MV-4-11 (cell line): ENCODE measurements around the gene FAM53C.
"Not testable (repeated sequence)": the region's sequence is repeated elsewhere in the genome, so short reads cannot be mapped to it uniquely, and the experiment has no call there.

Experiments used
- DNase-seq: peaks from one replicate; lab custom pipeline; 2025; lab: John Stamatoyannopoulos, UW

The FAM53C gene

DNA sequence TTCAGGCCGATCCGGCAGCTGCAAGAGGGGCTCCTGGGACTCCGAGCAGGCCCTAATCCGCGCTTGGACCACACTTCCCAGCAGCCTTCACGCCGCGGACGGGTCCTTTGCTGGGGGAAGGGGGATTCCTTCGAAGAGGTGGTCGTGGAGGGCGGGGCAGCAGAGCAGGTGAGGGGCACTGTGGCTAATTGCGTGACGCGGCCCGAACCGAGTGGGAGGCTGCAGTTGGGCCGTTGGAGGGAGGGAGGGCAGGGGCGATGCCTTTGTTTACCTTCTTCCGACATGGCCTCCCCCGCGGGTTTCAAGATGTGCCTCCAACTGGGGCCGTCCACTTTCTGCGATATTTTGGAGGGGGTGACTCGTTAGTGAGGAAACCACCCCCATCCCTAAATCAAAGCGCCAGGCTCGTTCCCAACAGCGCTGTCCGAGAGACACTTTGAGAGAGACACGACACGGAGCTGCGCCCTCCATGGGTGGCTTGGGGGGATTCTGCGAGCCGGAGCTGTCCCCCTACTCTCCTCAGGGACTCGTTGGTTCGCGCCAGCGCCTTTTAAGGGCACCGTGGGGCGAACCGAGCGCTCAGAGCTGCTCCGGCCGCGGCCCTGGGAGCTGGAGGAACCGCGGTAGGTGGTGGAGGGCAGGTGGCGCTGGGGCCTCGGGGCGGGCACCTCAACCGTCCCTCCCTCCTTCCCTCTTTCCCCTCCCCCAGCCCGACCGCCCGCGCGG lies at the start of gene FAM53C:
FAM53C (plus strand) TSS at position 582 of the 726 bp plus-strand sequence. CDS start 3,070 bp downstream, outside the sequence.
- DNase-seq: peak; percentile 84

DNA sequence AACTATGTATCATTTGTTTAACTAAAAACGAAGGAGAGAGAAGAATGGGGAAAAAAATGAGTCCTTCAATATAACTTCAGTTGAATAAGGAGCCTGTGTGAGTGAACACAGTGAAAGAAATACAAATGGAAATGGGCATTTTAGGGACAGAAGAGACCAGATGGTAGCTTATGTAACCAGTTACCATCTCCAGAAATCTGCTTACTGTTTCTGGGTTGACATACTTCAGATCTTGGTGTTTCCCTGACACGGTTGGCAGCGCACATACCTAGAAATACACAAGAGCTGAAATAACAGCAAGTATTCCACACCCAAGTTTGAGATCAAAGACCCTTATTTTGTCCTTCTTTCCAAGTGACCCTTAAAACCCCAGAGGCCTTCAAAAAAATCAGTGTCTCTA lies 48.8 kb upstream of the FAM53C start:
- DNase-seq: no peak

DNA sequence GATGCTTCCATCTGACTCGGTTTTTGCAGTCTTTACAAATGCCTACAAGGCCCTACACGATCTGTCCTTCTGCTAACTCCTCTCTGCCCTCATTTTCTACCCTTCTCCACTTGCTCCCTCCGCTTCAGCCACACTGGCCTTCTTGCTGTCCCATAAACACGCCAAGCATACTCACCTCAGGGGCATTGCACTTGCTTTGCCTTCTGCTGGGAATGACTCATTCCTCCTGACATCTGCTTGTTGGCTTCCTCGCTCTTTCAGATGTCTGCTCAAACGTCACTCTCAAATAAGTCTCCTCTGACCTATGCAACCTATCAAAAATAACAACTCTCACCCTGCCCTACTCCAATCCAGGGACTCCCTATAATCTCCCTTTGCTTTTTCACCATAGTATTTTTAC lies 34.7 kb upstream of the FAM53C start:
- no peak for DNase-seq

DNA sequence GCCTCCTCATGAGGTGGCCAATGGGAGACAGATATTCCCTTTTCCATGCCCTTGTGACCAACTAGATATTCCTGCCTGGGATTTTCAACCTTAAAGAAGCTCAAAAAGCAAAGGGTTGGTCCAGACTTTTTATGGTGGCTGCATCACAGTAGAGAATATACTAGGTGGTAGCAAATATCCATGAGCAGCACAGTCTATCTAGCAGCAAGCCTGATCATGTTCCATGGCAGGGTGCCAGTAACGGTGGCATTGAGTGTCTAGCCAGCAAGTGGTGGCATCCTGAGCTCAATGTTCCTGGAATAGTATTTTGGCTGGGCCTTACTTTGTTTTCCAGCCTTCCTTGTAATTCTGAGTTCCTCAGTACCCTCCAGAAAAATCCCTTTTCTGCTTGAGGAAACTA lies 32.3 kb upstream of the FAM53C start:
- DNase-seq: no peak

DNA sequence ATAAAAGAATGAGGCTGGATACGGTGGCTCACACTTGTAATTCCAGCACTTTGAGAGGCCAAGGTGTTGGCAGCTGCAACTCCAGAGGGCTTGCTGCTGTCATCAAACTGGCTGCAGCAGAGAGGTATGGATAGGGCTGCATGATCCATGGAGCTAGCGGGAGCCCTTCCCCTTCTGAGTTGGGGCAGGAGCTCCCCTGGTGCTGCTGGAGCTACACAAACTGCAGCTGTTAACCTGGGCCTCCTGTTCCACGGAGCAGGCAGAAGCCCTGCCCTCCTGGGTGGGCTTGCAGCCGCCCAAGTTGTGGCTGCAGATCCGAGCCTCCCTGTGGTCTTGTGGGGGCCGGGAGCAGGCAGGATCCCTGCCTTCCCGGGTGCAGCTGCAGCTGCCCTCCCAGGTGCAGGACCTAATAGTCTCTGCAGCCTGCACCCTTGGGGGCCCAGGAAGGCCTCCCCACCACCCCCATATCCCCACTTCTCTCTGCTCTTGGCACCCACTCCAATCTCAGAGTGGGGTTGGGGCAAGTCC lies 22.3 kb upstream of the FAM53C start:
- no peak for DNase-seq

DNA sequence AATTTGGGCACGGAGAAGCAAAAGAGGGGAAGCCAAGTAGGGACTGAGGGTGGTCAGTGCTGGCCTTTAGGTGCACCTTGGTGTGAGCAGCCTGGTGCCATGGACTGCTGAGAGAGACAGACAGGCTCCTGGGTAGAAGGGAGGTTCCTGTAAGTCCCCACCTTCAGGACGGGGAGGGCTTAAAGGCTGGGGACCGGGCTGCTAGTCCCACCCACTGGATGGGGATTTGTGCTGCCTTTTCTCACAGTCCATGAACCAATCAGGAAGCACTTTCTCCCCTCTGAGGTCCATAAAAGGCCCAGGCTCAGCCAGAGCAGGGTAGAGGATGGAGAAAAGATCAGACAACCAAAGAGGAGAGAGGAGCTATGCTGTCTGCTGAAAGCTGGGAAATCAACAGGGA lies 21.7 kb upstream of the FAM53C start:
- no peak for DNase-seq

DNA sequence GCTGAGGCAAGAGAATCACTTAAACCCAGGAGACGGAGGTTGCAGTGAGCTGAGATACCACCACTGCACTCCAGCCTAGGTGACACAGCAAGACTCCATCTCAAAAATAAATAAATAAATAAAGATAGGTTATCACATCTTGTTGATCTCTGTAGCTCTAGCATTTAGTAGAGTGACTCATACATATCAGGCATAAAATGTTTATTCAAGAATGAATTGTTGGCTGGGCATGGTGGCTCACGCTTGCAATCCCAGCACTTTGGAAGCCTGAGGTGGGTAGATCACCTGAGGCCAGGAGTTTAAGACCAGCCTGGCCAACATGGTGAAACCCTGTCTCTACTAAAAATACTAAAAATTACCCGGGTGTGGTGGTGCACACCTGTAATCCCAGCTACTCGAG lies 19.9 kb upstream of the FAM53C start:
- DNase-seq: not testable (repeated sequence)

DNA sequence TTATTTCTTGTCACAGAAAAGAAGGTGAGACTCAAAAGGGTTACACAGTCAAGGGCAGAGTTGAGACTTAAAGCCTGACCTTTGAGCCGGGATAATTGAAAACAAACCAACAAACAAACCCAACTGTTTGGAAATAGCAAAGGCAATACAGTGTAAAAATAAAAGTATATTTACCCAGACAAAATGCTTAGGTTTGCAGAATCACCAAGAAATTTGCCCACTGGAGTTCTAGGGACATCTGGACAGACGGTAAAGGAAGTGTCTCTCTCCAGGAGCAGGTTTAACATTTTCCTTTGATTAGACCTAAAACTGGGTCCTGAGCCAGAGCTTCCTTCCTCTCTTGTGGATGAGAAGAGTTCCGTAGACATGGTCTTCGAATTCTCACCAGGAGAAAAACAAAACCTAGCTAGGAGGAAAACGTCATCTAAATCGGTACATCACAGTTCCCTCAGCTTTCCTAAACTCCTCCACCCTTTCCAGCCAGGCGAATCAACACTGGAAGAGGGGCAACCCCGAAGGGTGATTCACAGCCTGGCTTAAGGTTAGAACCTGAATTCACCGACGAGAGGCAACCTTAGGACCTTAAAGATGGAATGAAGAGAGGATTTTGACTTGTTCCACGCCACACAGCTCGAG lies 7.1 kb upstream of the FAM53C start:
- DNase-seq: no peak

DNA sequence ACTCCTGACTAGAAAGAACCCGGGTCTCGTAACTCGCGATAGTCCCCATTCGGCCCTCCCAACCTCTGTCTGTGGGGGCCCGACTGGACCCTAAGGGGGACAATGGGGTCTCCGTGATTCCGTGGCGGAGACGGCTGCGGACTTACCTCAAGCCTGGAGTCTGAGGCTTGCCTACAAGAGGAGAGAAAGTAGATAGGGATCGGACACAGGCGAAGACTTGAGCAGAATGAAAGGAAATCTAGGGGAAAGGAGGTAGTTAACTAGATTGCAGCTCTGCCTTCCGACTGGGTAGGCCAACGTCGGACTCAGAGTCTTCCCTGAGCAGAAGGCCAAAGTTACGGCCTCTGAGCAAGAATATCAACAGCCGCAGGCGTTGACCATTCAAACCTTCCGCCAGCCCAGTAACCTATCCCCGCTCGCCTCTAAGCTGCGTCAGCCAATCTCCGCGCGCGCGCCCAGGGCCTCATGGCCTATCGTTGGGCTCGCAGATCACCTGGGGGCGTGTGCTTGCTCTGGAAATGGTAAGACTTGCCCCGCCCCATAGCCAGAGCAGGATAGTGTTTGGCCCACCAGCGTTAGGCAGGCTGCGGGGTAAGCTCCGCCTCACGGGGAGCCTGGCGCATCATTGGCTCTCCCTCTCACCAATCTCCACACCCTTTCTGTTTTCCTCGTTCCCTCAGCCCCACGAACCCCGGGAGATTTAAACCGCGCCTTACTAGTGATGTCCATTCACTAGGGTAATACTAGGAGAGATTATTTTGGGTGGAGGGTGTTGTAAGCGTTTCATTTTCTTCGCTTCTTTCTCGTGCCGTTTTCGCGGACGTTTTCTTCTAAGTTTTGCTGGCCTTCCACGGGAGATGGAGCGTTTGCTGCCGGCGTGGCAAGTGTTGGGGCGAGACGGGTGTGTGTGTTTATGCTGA lies 6.4 kb upstream of the FAM53C start, which contains the start of gene CDC25C:
CDC25C (minus strand) TSS at position 356 of the 920 bp plus-strand sequence. CDS start 624 bp downstream, outside the sequence.
- peak; percentile 99 for DNase-seq

DNA sequence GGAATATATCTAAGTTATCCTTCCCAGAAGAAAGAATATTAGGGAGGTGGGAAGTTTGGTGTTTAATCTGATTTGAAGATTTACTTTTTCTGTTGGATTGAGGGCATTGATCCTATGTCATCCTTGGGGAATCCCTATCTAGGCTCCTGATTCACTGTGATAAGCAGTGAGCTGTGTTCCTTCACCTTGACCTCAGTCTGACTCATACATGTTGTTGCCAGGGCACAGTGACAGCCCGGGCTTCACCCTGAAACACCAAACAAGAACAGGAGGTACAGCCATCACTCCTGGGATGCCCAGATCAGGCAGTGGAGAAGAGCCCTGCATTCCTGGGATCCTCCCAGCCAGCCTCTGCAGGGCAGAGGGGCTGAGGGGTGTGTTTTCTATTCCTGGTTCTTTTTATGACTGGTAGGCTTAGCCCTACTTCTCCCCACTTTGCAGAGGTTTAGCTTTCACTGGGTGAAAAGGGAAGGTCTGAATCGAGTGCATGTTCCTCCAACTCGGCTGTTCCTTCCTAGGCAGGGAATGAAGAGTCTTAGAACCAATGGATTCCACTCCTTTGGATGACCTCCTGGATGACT lies 3.1 kb upstream of the FAM53C start:
- no peak for DNase-seq

DNA sequence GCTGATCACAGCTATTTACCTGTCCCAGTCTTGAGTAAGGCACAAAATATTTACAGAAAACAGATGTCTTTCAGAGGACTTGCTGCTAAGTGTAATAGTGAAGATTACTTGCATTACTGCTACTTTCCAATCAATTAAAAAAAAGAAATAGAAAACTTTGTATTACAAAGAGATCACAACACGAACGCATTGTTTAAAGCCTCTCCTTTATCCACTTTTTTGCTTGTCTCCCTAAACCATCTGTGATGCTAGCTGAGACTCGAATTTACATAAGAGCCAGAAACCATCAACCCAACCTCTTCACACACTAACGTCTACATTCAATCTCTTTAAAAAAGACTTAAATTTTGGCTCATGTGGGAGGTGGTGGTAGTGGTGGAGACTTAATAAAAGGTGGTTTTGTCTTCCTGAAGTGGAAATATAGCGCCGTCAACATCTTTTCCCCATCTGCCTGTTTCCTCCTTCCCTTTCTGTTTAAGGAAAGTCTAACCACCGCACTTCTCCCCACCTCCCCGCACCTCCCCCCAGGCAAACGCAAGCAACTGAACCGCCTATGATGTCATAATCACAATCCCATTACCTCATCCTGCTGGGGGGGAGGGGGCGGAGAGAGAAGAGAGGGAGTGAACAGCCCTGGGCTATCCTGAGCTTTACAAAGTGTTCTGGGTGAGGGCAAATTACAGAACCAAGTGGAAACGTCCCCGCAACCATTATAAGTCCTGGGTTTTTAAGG lies 948 bp upstream of the FAM53C start:
- peak; percentile 81 for DNase-seq

DNA sequence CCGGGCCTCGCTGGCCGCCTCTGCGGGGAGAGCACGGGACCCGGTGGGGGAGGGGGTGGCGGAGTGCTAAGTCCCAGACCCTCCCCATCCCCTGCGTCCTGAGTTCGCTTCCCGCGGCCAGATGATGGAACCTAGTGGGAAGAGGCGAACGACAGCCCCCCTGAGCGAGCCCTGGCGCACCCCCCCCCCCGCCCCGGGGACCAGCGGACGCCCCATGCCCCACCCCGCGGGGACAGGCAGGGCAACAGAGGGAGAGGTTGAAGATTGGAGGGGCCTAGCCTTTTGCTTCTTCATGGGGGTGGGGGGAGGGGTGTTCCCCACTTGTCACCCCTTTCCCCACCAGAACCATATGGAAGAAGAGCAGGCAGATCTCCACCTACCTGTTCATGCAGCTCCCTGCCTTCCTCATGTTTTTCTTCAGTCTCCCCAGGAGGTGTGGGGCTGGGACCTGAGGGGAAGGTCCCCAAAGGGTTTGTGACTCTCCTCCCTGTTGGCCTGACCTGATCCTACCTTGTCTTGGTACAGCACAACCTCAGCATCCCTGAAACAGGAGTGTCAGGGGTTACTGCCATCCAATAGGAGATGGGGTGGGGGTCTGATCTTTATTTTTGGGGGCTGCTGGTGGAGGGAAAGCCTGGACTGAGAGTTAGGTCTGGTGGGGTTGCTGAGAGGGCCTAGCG lies 485 bp downstream of the FAM53C start:
- DNase-seq: no peak

DNA sequence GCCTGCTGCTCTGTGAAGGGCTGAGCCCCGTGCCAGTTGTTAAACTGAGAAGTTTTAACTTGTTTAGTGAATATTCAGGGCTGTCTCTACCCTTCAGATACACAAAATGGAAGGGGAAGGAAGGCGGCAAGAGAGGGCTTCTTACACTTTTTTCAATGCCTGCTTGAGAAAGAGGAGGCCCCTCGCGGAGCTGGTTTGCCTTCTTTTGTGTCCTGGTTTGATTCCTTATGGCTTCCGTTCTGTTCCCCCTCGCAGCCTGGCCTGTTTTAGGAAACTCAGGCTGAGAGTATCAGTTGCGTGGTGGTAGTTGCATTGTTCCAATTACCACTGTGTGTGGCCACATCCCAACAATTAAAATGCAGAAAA lies 1.0 kb downstream of the FAM53C start:
- no peak for DNase-seq

DNA sequence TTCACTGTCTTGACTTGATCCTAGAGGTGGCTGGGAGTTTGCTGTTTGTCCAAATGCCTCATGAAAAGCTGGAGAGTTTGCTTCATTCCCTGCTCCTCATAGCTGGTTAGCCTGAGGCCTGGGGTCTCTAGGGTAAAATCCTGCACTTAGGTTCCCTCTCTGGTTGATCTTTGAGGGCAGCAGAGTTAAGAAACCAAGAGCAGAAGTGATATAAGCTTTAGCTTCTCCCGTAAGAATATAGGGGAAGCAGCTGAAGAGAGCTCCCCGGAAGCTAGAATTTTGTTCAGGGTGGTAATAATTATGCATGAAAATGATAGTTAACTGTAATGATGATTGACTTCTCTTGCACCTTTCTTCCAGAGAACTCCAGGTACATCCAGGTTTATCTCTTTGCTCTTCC lies 1.4 kb downstream of the FAM53C start:
- peak; percentile 69 for DNase-seq

DNA sequence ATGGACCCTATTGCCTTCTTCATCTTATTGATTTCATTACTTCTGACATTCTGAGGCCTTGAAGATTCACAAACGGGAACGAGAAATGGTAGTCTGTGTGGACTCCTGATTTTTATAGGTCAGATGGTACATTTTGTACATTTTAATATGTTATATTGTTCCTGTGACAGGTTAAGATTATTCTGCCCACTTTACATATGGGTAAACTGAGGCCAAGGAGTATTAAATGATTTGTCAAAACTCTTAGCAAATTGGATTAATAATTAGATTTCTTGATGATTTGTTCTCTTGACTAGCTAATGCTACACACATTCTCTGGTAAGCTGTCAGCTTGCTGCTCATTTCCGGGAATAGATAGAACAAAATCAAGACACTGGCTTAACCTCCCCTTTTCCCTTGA lies 1.9 kb downstream of the FAM53C start:
- DNase-seq: no peak

DNA sequence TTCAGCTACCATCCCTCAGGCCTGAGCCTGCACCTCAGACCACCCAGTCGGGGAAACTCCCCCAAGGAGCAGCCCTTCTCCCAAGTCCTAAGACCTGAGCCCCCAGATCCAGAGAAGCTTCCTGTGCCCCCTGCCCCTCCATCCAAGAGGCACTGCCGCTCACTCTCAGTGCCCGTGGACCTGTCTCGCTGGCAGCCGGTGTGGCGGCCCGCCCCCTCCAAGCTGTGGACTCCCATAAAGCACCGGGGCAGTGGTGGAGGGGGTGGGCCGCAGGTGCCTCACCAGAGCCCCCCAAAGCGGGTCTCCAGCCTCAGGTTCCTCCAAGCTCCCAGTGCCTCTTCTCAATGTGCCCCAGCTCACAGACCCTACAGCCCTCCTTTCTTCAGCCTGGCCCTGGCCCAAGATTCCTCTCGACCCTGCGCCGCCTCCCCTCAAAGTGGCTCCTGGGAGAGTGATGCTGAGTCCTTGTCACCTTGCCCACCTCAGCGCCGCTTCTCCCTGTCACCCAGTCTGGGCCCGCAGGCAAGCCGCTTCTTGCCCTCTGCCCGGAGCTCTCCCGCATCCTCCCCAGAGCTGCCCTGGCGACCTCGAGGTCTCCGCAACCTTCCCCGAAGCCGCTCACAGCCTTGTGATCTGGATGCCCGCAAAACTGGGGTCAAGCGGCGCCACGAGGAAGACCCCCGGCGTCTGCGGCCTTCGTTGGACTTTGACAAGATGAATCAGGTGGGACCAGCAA lies 7.0 kb downstream of the FAM53C start:
- no peak for DNase-seq

DNA sequence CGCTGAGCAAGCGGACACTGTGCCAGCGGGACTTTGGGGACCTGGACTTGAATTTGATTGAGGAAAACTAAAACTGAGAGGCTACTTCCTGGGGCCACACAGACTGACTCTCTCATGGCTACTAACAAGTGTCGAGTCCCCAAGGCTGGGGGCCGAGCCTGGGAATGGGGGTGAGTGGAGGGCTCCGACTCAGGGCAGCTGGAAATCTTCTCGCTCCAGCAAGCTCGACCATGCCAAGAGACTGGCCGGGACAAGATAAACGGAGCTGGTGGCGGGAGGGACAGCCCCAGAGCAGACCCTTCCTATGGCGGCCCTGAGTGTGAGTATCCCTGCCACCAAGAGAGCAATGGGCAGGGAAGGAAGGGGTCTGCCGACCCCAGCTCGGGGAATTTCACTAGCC lies 8.8 kb downstream of the FAM53C start:
- DNase-seq: no peak

DNA sequence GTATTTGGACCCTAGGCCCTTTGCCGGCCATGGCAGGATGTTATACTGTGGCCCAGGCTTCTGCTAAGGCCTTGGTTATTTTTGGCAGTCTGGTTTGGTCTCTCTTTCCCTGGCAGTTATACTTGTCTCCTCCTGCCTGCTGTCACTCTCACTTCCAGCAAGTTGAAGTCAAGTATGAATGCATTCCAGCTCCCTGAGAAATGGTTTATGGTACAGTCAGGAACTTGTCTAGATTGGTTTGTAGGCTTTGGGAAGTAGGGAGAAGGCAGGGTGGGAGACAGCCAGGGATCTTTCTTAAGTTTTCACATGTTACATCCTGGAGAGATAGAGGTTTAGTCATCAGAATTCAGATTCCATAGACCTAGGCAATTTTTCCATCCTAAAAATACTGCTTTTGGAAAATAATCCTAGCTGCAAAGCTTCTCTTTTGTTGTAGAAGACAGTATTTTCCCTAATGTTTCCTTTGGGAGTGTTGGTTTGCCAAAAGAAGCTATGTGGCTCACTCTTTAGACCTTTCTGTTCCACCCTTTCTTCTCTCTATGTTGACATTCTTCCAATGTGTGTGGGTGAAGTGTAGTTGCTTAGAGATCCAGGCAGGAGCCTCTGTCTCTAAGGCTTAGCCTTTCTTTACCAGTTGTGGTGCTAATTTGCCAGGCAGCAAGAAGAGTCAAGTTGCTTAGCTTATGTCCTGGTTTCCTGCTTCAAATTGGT lies 11.9 kb downstream of the FAM53C start:
- DNase-seq: peak; percentile 12

DNA sequence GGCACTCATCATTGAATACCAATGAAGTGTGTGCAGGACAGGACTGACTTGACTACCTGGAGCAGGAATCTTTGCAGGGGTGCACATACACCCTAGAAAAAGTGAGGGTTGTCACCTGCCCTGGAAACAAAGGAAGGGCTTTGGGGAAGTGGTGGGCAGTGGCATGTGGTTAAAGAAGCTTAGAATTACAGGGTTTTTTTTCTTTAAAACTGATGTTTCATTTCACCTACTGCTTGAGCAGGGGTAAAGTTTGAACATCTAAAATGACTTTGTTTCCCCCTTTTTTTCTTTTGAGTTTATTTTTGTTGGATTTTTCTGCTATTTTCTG lies 12.5 kb downstream of the FAM53C start:
- peak; percentile 23 for DNase-seq

DNA sequence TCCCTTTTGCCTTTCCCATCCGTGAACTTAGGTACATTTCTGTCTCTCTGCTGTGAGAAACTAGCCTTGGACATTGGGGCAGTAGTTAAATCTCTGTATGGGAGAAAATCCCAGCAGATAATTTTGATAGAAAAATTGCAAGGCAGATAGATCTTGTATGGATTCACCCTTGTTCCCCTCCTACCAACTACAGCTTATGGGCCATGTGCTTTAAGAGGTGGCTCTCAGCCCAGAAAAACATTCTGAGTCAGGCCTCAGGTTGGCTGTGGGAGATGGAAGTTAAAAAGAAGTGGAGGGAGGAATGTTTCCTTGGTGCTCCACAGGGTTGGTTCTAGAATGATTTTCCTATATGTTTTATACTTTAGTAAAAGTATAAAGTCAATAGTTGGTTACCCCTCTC lies 13.0 kb downstream of the FAM53C start:
- DNase-seq: no peak
